GM12892 (cell line): ENCODE results near the gene RBM22.

ENCODE experiments used
- DNase-seq: peaks from one replicate; pipeline ENCODE4 v3.0.0; 2011; ENCODE audit not compliant: insufficient read length
- FAIRE-seq: peaks from 2 replicates; lab custom pipeline; 2011; peaks lifted over from hg19 to GRCh38; lab: Jason Lieb, UNC
- POLR2A ChIP-seq: IDR thresholded peaks from 2 replicates; pipeline ENCODE4 v1.6.1; 2011; ENCODE audit warnings: low read depth, low read length, control low read depth
- POLR2AphosphoS5 ChIP-seq: IDR thresholded peaks from 2 replicates; pipeline ENCODE4 v1.6.1; 2011; ENCODE audit warnings: low read depth, low read length, control low read depth
- TAF1 ChIP-seq: IDR thresholded peaks from 2 replicates; pipeline ENCODE4 v1.6.1; 2011; ENCODE audit warnings: low read depth, mild to moderate bottlenecking, control low read depth, low read length, borderline replicate concordance

RBM22 gene

GRCh38 chr5:150641006-150641570, 59.8 kb downstream of the RBM22 start:
- DNase-seq, result no peak
- no peak for FAIRE-seq
- no peak for TF ChIP-seq TAF1
- no peak for TF ChIP-seq POLR2A
- TF ChIP-seq POLR2AphosphoS5, result no peak
